ENCODE results near the gene NAT8.
"Not testable (repeated sequence)": the region's sequence is repeated elsewhere in the genome, so short reads cannot be mapped to it uniquely, and the experiment has no call there.

- TF ChIP-seq CTCF (conservative IDR thresholded peaks at IDR 0.05 in 1 of 2, IDR thresholded peaks at IDR 0.05 in 1 of 2; ENCODE audit: low read depth in 1 of 2, low read length in 2 of 2); EZH2 (IDR thresholded peaks at IDR 0.05; ENCODE audit: low read length, missing control alignments): not testable (repeated sequence)
Observed at GRCh38 chr2:73676211-73676610, 34.0 kb upstream of the NAT8 start.

All from fibroblast of lung (primary cell).